A549 (cell line): ENCODE measurements around the gene SST.

Experiments
- CTCF ChIP-seq: fragments of >200 bp; sonication (Bioruptor Twin); formaldehyde crosslinking; IDR thresholded peaks from 3 replicates; pipeline ENCODE4 v1.5.1; 2016
- POLR2A ChIP-seq: IDR thresholded peaks from 2 replicates; pipeline ENCODE4 v1.6.1; 2012; ENCODE audit warnings: mild to moderate bottlenecking, low read length
- RCOR1 ChIP-seq: fragments of 150-350 bp; IDR thresholded peaks from 2 replicates; pipeline ENCODE4 v1.6.1; 2014; ENCODE audit warnings: antibody characterized with exemption, low read length, low read depth

DNA sequence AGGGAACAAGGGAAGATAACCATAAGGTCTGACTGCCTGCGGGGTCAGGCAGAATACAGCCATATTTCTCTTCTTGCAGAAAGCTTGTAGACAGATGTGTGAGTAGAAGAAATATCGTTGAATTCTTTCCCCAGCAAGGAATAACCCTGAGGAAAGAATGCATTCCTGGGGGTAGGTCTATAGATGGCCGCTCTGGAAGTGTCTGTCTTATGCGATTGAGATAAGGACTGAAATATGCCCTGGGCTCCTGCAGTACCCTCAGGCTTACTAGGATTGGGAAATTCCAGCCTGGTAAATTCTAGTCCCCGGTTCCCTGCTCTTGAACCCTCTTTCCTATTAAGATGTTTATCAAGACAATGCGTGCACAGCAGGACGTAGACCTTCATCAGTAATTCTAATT, 15.8 kb upstream of the SST start:
- TF ChIP-seq CTCF (no peak), POLR2A (no peak), RCOR1 (no peak)
